ENCODE results near the gene CARMIL3. TPM values are rescaled to one million over a fixed set of nuclear protein-coding genes. Genes with fewer than 3 reads are reported as not detected.
"Not testable (repeated sequence)": the region's sequence is repeated elsewhere in the genome, so short reads cannot be mapped to it uniquely, and the experiment has no call there.

Gene CARMIL3
- total and polyA plus RNA-seq, 2 of the 8 experiments (the other 6 are each of a cell fraction or from before 2014, with no cell fraction given), result 6.0 to 9.0 TPM

DNA sequence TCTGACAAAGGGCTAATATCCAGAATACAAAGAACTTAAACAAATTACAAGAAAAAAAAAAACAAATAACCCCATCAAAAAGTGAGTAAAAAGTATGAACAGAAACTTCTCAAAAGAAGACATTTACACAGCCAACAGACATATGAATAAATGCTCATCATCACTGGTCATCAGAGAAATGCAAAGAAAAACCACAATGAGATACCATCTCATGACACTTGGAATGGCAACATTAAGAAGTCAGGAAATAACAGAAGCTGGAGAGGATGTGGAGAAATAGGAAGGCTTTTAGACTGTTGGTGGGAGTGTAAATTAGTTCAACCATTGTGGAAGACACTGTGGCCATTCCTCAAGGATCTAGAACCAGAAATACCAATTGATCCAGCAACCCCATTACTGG is 32.8 kb upstream of the CARMIL3 start:
- H4K91ac ChIP-seq (replicated peaks; ENCODE audit: insufficient read length, low read length); FAIRE-seq; H2BK5ac ChIP-seq (ENCODE audit: low read depth, low read length); H2BK20ac ChIP-seq (ENCODE audit: low read length); H3K4me2 ChIP-seq (ENCODE audit: insufficient read depth in 1 of 2, low read depth in 2 of 2, low read length in 2 of 2); DNase-seq (ENCODE audit: low read depth in 1 of 2, low spot score in 2 of 2); H3K9me3 ChIP-seq (ENCODE audit: insufficient read depth in 2 of 2, low read depth in 1 of 2, low read length in 1 of 2); H3K4me1 ChIP-seq (replicated peaks in 1 of 4; ENCODE audit: control insufficient read depth in 3 of 4, insufficient read depth in 4 of 4, low read length in 3 of 4); H2AK5ac ChIP-seq (ENCODE audit: low read depth, low read length); H2BK120ac ChIP-seq (replicated peaks; ENCODE audit: low read depth, low read length); H4K5ac ChIP-seq (ENCODE audit: insufficient read length, low read depth, low read length); H3K79me1 ChIP-seq (ENCODE audit: low read depth, low read length); H2AFZ ChIP-seq (ENCODE audit: low read length); H4K8ac ChIP-seq (ENCODE audit: extremely low read depth, insufficient read depth, low read length); H3K9ac ChIP-seq (replicated peaks in 1 of 4; ENCODE audit: extremely low read depth in 1 of 4, low read depth in 3 of 4, low read length in 3 of 4); H4K20me1 ChIP-seq (replicated peaks in 1 of 2; ENCODE audit: control insufficient read depth in 1 of 2, insufficient read depth in 2 of 2, low read length in 2 of 2); H3K4me3 ChIP-seq (ENCODE audit: extremely low read depth in 1 of 4, insufficient read depth in 2 of 4, low read depth in 3 of 4, low read length in 4 of 4); H3K56ac ChIP-seq (replicated peaks; ENCODE audit: insufficient read length, low read depth, low read length); H3K4ac ChIP-seq (replicated peaks; ENCODE audit: insufficient read length, low read depth, low read length); H3K23me2 ChIP-seq (ENCODE audit: low read depth, low read length); H2BK12ac ChIP-seq (ENCODE audit: low read depth, low read length); H3K79me2 ChIP-seq (ENCODE audit: control insufficient read depth in 1 of 2, insufficient read depth in 2 of 2, low read length in 2 of 2); POLR2A ChIA-PET (ENCODE audit: partially characterized antibody); H2BK15ac ChIP-seq (ENCODE audit: low read length); H3K14ac ChIP-seq (ENCODE audit: insufficient read length); H3K18ac ChIP-seq (ENCODE audit: extremely low read depth, low read length); H3K23ac ChIP-seq (ENCODE audit: insufficient read length); H3K36me3 ChIP-seq (ENCODE audit: control insufficient read depth in 2 of 4, insufficient read depth in 4 of 4, low read length in 3 of 4); H3K27me3 ChIP-seq (replicated peaks in 1 of 4; ENCODE audit: control insufficient read depth in 3 of 4, extremely low read depth in 1 of 4, insufficient read depth in 3 of 4, low read length in 3 of 4); H3K27ac ChIP-seq (ENCODE audit: low read depth, low read length): not testable (repeated sequence)
- CTCF ChIA-PET (ENCODE audit: partially characterized antibody), result interaction anchor here (1.5 to 2.2 kb wide), 2 partner anchors 15 to 16 kb away, joined by 3 to 9 read pairs; no protein-coding TSS in a partner anchor

All from H1 (cell line).